NOMO-1 treated with dmso at 0.1 percent for 144 hours (cell line): ENCODE measurements around the gene KCNJ18.
"Not testable (repeated sequence)": the region's sequence is repeated elsewhere in the genome, so short reads cannot be mapped to it uniquely, and the experiment has no call there.

Source experiments
- DNase-seq: peaks from one replicate; lab custom pipeline; 2025; ENCODE audit not compliant: unreplicated experiment; lab: John Stamatoyannopoulos, UW

The KCNJ18 gene

DNA sequence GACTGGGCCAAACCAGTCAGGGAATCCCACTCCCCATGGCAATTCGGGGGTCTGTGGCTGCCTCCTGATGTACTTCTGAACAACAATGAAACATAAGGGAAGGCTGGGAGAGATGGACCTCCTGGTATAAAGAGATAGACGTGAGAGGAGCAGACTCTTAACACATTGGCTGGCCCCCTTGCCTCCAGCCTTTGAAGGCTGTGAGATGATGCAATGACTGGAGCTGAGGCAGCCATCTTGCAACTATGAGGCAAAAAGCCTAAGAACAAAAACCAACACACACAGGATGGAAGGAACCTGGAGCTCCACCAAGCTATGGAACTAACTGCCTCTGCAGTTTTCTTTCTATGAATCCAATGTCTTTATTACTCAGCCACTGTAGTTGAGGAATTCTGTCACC, 58.8 kb downstream of the KCNJ18 start:
- DNase-seq, result not testable (repeated sequence)
